Breast epithelium (tissue), 3 donors: ENCODE data around the gene S100G.

Source experiments
- CTCF ChIP-seq, 3 donors: fragments of 450-650 bp; IDR thresholded peaks; one replicate each; pipeline ENCODE4 v1.5.1; 2016 to 2017; ENCODE audit warnings: antibody characterized with exemption in 3 of 3, mild to moderate bottlenecking in 3 of 3, moderate library complexity in 3 of 3
- POLR2A ChIP-seq: fragments of 450-650 bp; IDR thresholded peaks from one replicate; pipeline ENCODE4 v1.6.1; 2016; ENCODE audit warnings: antibody characterized with exemption, mild to moderate bottlenecking, moderate library complexity
- POLR2AphosphoS5 ChIP-seq, 3 donors: sonication (generic); formaldehyde crosslinking; IDR thresholded peaks; one replicate each; pipeline ENCODE4 v1.6.1; 2017; ENCODE audit warnings: antibody characterized with exemption in 3 of 3

- TF ChIP-seq CTCF (IDR thresholded peaks at IDR 0.05), result no peak
- no peak for TF ChIP-seq POLR2A
- no peak for TF ChIP-seq POLR2AphosphoS5 (IDR thresholded peaks at IDR 0.05)
Measured at GRCh38 chrX:16665089-16665488, 15.1 kb downstream of the S100G start.
